PC-9 (cell line): ENCODE data around the gene TMPRSS11A.

Experiments
- EZH2 ChIP-seq: fragments of 200-600 bp; sonication (generic); IDR thresholded peaks from 2 replicates; pipeline ENCODE4 v1.8.0; 2017; ENCODE audit warnings: antibody characterized with exemption, low read depth
- TF ChIP-seq, protein P1 (sequence below): fragments of 200-600 bp; sonication (generic); conservative IDR thresholded peaks from 2 replicates; pipeline ENCODE4 v1.6.1; 2017; ENCODE audit warnings: mixed run types, antibody characterized with exemption, mild to moderate bottlenecking, moderate library complexity

DNA sequence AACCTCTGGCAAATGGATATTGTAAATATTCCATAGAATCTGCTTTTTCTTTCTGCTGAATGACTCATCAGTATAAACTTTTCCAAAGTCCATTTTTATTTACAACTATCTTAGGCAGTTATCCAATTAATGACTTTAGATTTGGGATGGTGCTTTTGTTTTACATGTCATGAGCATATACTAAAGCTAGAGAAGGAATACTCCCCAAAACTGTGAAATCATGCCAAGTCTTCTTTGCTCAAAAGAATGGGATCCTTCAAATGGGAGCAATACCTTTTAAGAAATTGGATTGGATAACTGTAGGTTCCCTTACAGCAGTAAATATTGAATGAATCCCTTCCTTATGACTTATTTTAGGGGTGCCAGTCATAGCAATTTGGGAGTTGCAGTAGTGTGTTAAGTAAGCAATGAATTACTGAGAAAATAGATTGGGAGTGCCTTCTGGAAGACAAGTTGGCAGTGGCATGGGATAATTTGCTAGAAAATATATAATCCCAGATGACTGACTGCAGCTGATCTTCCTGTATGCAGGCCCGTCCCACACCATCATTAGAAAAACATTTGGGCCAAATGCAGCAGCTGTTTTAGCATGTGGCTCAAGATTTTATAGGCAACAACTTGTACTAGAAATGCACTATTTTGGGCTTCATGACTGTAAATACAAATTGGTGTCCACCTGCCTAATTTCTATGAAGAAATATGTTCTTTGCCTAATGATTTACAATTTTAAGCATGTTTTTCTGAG is 82.3 kb downstream of the TMPRSS11A start:
- TF ChIP-seq, protein P1, sequence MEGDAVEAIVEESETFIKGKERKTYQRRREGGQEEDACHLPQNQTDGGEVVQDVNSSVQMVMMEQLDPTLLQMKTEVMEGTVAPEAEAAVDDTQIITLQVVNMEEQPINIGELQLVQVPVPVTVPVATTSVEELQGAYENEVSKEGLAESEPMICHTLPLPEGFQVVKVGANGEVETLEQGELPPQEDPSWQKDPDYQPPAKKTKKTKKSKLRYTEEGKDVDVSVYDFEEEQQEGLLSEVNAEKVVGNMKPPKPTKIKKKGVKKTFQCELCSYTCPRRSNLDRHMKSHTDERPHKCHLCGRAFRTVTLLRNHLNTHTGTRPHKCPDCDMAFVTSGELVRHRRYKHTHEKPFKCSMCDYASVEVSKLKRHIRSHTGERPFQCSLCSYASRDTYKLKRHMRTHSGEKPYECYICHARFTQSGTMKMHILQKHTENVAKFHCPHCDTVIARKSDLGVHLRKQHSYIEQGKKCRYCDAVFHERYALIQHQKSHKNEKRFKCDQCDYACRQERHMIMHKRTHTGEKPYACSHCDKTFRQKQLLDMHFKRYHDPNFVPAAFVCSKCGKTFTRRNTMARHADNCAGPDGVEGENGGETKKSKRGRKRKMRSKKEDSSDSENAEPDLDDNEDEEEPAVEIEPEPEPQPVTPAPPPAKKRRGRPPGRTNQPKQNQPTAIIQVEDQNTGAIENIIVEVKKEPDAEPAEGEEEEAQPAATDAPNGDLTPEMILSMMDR, result no peak
- no peak for TF ChIP-seq EZH2
